A549 treated with ZK216348 at 1 μM for 4 hours (cell line): ENCODE measurements around the gene PLAAT1. TPM values are rescaled to one million over a fixed set of nuclear protein-coding genes. Genes with fewer than 3 reads are reported as not detected.

Experiments
- total RNA-seq: library from RNA; stranded (reverse); fragments of 200-300 nt; extraction: Qiagen RNA extraction; gene quantifications from 5 replicates; pipeline ENCODE4 v1.2.3, GENCODE V29; 2022; ENCODE audit warnings: low read depth

Gene PLAAT1
- total RNA-seq: 0.18 TPM in 1 of 5 replicates, not detected in the others

DNA sequence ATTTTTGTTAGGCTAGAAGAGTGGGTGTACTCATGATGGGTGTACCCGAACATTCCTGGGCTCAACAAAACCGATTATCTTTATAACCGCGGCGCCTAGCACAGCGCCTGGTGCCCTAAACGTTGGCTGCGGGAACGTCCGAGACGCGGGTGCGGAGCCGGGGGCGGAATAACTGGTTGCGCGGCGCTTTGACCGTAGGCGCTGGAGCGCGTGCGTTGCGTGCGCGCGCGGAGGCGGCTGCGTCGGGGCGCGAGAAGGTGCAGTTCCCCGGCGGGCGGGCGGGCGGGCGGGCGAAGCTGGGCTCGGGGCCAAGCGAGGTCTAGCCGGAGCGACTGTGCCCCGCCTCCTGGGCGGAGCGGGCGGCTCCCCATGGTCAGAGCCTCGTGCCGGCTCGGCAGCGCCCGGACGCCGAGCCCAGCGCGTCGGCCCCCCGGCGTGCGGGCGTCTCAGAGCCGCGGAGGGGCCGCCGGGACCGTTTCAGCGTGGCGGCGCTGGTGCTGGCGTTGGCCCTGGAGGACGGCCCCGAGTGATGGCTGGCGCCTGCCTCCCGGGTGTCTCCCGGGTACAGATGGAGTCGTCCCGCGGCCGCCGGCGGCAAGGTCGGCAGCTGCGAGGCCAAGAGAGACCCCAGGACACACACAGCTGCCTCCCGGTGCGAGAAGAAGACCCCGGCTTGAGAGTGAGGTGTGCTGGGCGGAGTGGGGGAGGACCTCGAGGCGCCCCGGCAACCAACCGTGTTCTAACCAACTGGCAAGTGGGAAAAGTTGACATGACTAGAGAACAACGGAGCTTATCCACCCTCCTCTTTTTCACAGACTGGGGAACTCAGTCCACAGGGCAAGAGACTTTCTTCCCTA lies at the start of gene PLAAT1:
TSS of gene PLAAT1 (plus strand) at position 373 of the 857 bp plus-strand sequence. CDS start 14,429 bp downstream, outside the sequence.

Other genes with a start within 250 kb of the PLAAT1 start
- gene ATP13A5, start 137.5 kb downstream of the PLAAT1 start, total RNA-seq: not detected in 5 replicates